Measurements from ENCODE around the gene MAD2L1.
A peak's percentile ranks its signal among the peaks of the same experiment; 100 is the strongest.

MAD2L1 gene

DNA sequence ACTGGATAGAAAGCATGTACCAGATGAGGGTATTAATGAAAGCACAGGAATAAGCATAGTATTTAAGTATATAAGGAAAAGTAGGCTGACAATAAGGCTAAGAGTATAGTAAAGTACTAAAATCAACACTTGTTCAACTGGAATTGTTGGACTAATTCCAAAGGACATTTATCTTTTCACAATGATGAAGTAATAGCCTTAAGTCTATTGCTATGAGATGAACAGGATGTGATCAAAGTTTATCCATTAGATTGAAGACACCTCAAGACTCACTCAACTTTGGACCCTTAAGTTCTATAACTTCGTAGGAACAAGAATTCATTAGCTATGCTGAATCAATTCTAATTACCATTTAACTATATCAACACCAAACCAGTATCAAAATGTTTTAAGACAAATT lies 7.6 kb downstream of the MAD2L1 start:
- FAIRE-seq (no peak), DNase-seq (ENCODE audit: low spot score) (no peak)

DNA sequence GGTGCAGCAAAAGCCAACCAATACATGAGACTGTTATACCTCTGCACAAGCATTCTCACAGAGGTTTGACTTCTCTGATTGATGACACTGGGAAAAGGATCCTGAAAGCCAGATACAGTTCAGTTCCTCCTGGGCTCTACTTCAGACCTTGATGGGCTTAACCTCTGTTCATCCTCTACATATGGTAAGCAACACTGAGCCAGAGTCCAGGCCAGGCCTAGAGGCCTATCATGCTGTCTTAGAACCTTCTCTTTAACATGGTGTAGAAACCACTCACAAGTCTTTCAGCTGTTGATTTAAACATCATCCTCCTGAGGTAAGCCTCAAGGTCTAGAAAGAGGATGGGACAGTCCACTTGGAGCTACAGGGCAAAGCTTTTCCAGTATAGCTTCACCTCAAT lies 9.2 kb downstream of the MAD2L1 start:
- FAIRE-seq (no peak), DNase-seq (ENCODE audit: low spot score) (no peak)

- no peak for DNase-seq (ENCODE audit: low spot score)
- no peak for FAIRE-seq
These were observed 10.4 kb downstream of the MAD2L1 start for GRCh38 chr4:120056246-120056645.

GRCh38 chr4:120055795-120056194 lies 10.9 kb downstream of the MAD2L1 start:
- no peak for DNase-seq (ENCODE audit: low spot score)
- FAIRE-seq: no peak

- FAIRE-seq (no peak), DNase-seq (ENCODE audit: low spot score) (no peak)
These were observed 11.5 kb downstream of the MAD2L1 start for GRCh38 chr4:120055162-120055561.

DNA sequence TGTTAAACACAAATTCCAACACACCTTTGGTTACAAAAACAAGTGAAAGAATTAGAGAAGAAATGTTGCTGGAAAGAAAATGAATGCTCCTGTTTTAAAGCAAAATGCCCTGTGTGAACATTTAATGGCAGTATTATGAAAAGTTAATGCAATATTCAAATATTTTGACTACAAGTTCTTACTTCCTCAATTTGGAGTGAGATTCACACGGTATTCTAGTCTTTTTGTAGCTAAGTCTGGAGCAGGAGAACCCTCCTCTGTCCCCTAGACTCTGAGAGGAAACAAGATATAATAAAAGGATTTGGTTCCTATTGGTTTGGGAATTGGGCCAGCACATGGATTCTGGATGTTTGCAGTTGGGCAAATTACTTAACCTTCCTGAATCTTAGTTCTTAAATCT lies 12.7 kb downstream of the MAD2L1 start:
- DNase-seq (ENCODE audit: low spot score) (no peak), FAIRE-seq (no peak)

- FAIRE-seq: no peak
- no peak for DNase-seq (ENCODE audit: low spot score)
These were observed 13.8 kb downstream of the MAD2L1 start for GRCh38 chr4:120052856-120053255.

- DNase-seq (ENCODE audit: low spot score): no peak
- FAIRE-seq: no peak
These were observed 15.4 kb downstream of the MAD2L1 start for GRCh38 chr4:120051253-120051652.

- DNase-seq (ENCODE audit: low spot score) (peak; percentile 68), FAIRE-seq (peak; percentile 32)
These were observed 16.7 kb downstream of the MAD2L1 start for GRCh38 chr4:120049732-120050494.

DNA sequence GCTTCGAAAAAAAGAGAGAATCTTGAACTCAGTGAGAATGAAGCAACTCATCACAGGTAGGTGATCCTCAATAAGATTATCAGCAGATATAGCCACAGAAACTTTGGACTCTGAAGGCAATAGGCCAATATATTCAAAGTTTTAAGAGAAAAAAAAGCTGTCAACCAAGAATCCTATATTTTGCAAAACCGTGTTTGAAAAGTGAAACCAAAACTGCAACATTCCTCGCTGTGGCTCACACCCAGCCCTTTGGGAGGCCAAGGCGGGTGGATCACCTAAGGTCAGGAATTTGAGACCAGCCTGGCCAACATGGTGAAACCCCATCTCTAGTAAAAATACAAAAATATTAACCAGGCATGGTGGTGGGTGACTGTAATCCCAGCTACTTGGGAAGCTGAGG lies 22.8 kb downstream of the MAD2L1 start:
- no peak for FAIRE-seq
- DNase-seq (ENCODE audit: low spot score): no peak

- FAIRE-seq: no peak
- no peak for DNase-seq (ENCODE audit: low spot score)
These were observed 29.2 kb downstream of the MAD2L1 start for GRCh38 chr4:120037411-120037810.

DNA sequence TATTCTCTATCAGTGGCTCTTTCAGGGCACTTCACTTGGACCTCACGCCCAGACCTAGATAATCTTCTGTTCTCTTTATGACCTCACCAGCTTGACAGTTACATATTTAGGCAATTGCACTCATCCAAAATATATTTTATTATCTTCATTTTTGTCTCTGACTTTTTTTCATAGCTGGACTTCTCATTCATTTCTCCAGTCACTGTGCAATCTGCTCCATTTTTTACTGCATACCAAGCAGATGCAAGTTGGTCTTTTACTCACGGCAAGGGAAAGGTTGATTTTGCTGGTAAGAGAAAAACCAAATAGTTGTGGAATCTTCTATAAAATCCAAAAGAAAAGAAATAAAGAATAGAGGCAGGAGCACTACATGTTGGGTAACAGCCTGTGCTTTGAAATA lies 31.7 kb downstream of the MAD2L1 start:
- FAIRE-seq (no peak), DNase-seq (ENCODE audit: low spot score) (no peak)

- FAIRE-seq (no peak), DNase-seq (ENCODE audit: low spot score) (no peak)
These were observed 39.8 kb downstream of the MAD2L1 start for GRCh38 chr4:120026853-120027252.

GRCh38 chr4:120025516-120025915 lies 41.1 kb downstream of the MAD2L1 start:
- DNase-seq (ENCODE audit: low spot score) (no peak), FAIRE-seq (no peak)

- FAIRE-seq (no peak), DNase-seq (ENCODE audit: low spot score) (no peak)
These were observed 47.9 kb downstream of the MAD2L1 start for GRCh38 chr4:120018786-120019185.

- FAIRE-seq (no peak), DNase-seq (ENCODE audit: low spot score) (no peak)
These were observed 48.5 kb downstream of the MAD2L1 start for GRCh38 chr4:120017939-120018692.

DNA sequence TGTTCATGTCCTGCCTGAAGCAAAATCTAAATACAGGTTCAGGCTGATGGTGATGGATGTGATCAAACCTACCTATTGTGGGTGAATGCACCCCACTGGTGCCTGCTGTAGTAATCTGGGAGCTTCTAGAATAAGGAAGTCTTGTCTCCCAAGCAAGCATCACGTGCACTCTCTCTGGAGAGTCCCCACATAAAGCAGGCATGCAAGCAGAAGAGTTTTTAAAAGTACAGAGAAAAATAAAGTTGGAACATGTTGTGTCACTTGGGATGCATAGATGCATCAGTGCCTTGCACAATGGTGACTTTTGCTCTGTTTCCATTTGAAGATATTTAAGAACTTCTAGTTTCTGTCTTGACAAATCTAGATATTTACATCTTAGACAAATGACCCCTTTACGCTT lies 54.9 kb downstream of the MAD2L1 start:
- DNase-seq (ENCODE audit: low spot score) (no peak), FAIRE-seq (no peak)

- DNase-seq (ENCODE audit: low spot score) (no peak), FAIRE-seq (no peak)
These were observed 56.0 kb downstream of the MAD2L1 start for GRCh38 chr4:120010646-120011045.

- DNase-seq (ENCODE audit: low spot score) (no peak), FAIRE-seq (no peak)
These were observed 56.9 kb downstream of the MAD2L1 start for GRCh38 chr4:120009731-120010130.

- DNase-seq (ENCODE audit: low spot score): no peak
- no peak for FAIRE-seq
These were observed 57.7 kb downstream of the MAD2L1 start for GRCh38 chr4:120008957-120009356.

GRCh38 chr4:120007896-120008436 lies 58.7 kb downstream of the MAD2L1 start:
- FAIRE-seq: no peak
- no peak for DNase-seq (ENCODE audit: low spot score)

DNA sequence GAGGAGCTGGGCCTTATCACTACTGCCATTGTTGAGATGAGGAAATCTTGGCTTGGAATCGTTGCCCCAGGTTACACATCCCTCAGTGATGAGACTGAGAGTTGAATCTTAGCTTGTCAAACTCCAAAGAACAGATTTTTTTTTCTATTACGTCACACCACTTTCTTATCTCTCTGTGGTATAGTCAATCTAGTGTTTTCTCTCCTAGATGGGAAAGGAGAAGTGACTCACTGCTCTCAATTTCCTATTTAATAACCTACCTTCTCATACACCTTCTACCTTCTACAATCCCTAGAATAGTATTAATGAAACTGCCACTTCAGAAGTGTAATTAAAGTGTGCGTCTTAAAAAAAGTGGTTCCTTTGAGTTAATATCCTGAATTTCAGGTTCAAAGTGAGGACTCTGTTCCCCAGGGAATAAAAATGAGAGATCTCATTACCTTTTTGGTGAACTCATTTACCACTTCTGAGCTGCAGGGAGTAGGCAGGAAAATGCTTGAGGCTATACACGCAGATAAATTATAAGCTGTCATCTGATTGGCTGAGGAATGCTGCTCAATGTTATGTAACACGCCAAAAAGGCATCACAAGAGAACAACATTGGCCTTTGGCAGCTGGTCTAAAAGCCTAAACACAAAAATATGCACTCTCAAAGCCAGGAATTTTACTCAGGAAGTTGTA lies 59.3 kb downstream of the MAD2L1 start:
- no peak for FAIRE-seq
- DNase-seq (ENCODE audit: low spot score): no peak

Measured in urothelium cell line (cell line).